NT2/D1 (cell line): Measurements from ENCODE around the gene CEBPG.

Source experiments
- SUZ12 ChIP-seq: IDR thresholded peaks from 2 replicates; pipeline ENCODE4 v1.6.1; 2011; ENCODE audit not compliant: insufficient read length, insufficient read depth; ENCODE audit errors: extremely low read depth
- ZNF274 ChIP-seq: IDR thresholded peaks from 2 replicates; pipeline ENCODE4 v1.6.1; 2011; ENCODE audit warnings: mild to moderate bottlenecking, low read depth, low read length

DNA sequence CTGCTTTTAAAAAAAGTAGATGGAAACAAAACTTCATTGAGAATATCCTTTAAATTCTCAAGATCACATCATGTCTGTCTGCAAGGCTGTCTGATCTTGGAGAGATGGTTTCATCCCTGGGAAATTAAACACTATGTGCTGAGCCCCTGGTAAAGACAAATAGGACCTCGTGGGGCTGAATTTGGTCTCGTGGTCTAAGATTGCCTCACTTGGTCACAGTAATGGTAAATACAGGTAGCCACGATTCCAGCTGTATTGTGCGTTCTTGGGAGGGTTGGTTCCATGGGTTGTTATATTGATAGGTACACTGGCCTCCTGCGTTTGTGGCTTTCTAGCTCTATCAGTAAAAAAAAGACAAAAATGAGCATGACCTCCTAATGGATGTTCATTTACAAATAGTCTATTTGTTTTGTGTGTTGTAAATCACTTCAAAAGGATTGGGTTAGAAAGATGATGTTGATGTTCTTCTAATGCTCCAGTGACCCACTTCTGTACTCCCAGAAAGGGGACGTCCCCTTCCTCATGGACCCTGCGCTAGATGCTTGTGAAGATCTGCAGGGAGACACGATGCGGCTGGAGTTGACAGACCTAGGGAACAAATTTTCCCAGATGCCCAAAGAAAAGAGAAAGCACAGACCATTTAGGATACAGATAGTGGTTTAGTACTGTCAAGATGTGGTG is 1.8 kb downstream of the CEBPG start:
- TF ChIP-seq SUZ12 (no peak), ZNF274 (no peak)
